Measurements from ENCODE around the gene EPB41L3.

DNA sequence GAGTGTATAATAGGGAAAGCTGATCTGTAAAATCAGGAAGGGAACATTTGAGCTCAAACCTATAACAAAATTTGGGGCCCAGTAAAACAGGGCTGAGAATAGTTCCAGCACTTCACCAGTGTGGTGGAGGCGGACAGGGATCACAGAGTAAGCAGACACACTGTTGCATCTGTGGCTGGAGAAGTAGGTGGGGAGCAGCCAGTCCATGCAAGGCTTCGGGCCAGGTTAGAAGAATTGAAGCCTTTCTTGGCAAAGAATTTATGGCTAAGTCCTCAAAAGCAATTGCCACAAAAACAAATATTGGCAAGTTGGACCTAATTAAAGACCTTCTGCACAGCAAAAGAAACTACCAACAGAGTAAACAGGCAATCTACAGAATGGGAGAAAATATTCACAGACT lies 154.4 kb downstream of the EPB41L3 start:
- TF ChIP-seq, protein P1, sequence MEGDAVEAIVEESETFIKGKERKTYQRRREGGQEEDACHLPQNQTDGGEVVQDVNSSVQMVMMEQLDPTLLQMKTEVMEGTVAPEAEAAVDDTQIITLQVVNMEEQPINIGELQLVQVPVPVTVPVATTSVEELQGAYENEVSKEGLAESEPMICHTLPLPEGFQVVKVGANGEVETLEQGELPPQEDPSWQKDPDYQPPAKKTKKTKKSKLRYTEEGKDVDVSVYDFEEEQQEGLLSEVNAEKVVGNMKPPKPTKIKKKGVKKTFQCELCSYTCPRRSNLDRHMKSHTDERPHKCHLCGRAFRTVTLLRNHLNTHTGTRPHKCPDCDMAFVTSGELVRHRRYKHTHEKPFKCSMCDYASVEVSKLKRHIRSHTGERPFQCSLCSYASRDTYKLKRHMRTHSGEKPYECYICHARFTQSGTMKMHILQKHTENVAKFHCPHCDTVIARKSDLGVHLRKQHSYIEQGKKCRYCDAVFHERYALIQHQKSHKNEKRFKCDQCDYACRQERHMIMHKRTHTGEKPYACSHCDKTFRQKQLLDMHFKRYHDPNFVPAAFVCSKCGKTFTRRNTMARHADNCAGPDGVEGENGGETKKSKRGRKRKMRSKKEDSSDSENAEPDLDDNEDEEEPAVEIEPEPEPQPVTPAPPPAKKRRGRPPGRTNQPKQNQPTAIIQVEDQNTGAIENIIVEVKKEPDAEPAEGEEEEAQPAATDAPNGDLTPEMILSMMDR (IDR thresholded peaks at IDR 0.05): no peak
- TF ChIP-seq POLR2A (IDR thresholded peaks at IDR 0.05): no peak

Measured in esophagus squamous epithelium (tissue), 4 donors.